ENCODE data around the gene BNIP3.

BNIP3 gene

GRCh38 chr10:131946880-131947279, 34.8 kb downstream of the BNIP3 start:
- no peaks in the 10 kb centered on the region for H3K9me3 ChIP-seq (ENCODE audit: insufficient read depth, low read depth, low read length)
- H3K27me3 ChIP-seq (ENCODE audit: insufficient read depth, low read length): no peaks in the 10 kb centered on the region
- peaks cover 89% of the 10 kb centered on the region for H3K36me3 ChIP-seq (ENCODE audit: insufficient read depth, low read depth, low read length)
- H3K9ac ChIP-seq (ENCODE audit: low read depth, low read length): no peak overlapping the region
- no peaks in the 10 kb centered on the region; the same call in 1 of the 2 replicates for H3K4me1 ChIP-seq (ENCODE audit: insufficient read depth, low read length)
- no peak overlapping the region for H3K4me3 ChIP-seq (ENCODE audit: low read length)
- no peak overlapping the region for H3K27ac ChIP-seq (ENCODE audit: low read length)

- Histone ChIP-seq H3K9ac (ENCODE audit: low read depth, low read length) (no peak overlapping the region), H3K36me3 (ENCODE audit: insufficient read depth, low read depth, low read length) (peaks cover 92% of the 10 kb centered on the region), H3K4me1 (ENCODE audit: insufficient read depth, low read length) (no peaks in the 10 kb centered on the region; the same call in 1 of the 2 replicates), H3K27ac (ENCODE audit: low read length) (no peak overlapping the region), H3K4me3 (ENCODE audit: low read length) (no peak overlapping the region), H3K27me3 (ENCODE audit: insufficient read depth, low read length) (no peaks in the 10 kb centered on the region), H3K9me3 (ENCODE audit: insufficient read depth, low read depth, low read length) (no peaks in the 10 kb centered on the region)
These were observed 35.4 kb downstream of the BNIP3 start for GRCh38 chr10:131946321-131946751.

GRCh38 chr10:131944976-131945695, 36.6 kb downstream of the BNIP3 start:
- no peak overlapping the region for H3K4me3 ChIP-seq (ENCODE audit: low read length)
- no peaks in the 10 kb centered on the region for H3K9me3 ChIP-seq (ENCODE audit: insufficient read depth, low read depth, low read length)
- no peaks in the 10 kb centered on the region for H3K27me3 ChIP-seq (ENCODE audit: insufficient read depth, low read length)
- H3K9ac ChIP-seq (ENCODE audit: low read depth, low read length): no peak overlapping the region
- no peak overlapping the region for H3K27ac ChIP-seq (ENCODE audit: low read length)
- H3K36me3 ChIP-seq (ENCODE audit: insufficient read depth, low read depth, low read length): peaks cover 93% of the 10 kb centered on the region
- no peaks in the 10 kb centered on the region; the same call in 1 of the 2 replicates for H3K4me1 ChIP-seq (ENCODE audit: insufficient read depth, low read length)

GRCh38 chr10:131944412-131944811, 37.3 kb downstream of the BNIP3 start:
- no peak overlapping the region for H3K9ac ChIP-seq (ENCODE audit: low read depth, low read length)
- H3K4me1 ChIP-seq (ENCODE audit: insufficient read depth, low read length): no peaks in the 10 kb centered on the region; the same call in 1 of the 2 replicates
- no peaks in the 10 kb centered on the region for H3K9me3 ChIP-seq (ENCODE audit: insufficient read depth, low read depth, low read length)
- H3K36me3 ChIP-seq (ENCODE audit: insufficient read depth, low read depth, low read length): peaks cover 91% of the 10 kb centered on the region
- no peaks in the 10 kb centered on the region for H3K27me3 ChIP-seq (ENCODE audit: insufficient read depth, low read length)
- H3K4me3 ChIP-seq (ENCODE audit: low read length): no peak overlapping the region
- no peak overlapping the region for H3K27ac ChIP-seq (ENCODE audit: low read length)

GRCh38 chr10:131943021-131943814, 38.5 kb downstream of the BNIP3 start:
- H3K4me1 ChIP-seq (ENCODE audit: insufficient read depth, low read length): no peaks in the 10 kb centered on the region; the same call in 1 of the 2 replicates
- no peak overlapping the region for H3K4me3 ChIP-seq (ENCODE audit: low read length)
- H3K27me3 ChIP-seq (ENCODE audit: insufficient read depth, low read length): no peaks in the 10 kb centered on the region
- no peak overlapping the region for H3K27ac ChIP-seq (ENCODE audit: low read length)
- H3K9me3 ChIP-seq (ENCODE audit: insufficient read depth, low read depth, low read length): no peaks in the 10 kb centered on the region
- H3K36me3 ChIP-seq (ENCODE audit: insufficient read depth, low read depth, low read length): peaks cover 86% of the 10 kb centered on the region
- no peak overlapping the region for H3K9ac ChIP-seq (ENCODE audit: low read depth, low read length)

- peaks cover 86% of the 10 kb centered on the region for H3K36me3 ChIP-seq (ENCODE audit: insufficient read depth, low read depth, low read length)
- no peak overlapping the region for H3K4me3 ChIP-seq (ENCODE audit: low read length)
These were observed 39.3 kb downstream of the BNIP3 start for GRCh38 chr10:131942455-131942854.

GRCh38 chr10:131938681-131939080, 43.0 kb downstream of the BNIP3 start:
- Histone ChIP-seq H3K9me3 (ENCODE audit: insufficient read depth, low read depth, low read length) (no peaks in the 10 kb centered on the region), H3K4me1 (ENCODE audit: insufficient read depth, low read length) (0 out of 2 replicates have a peak, but pooled peaks cover 2% of the 10 kb centered on the region), H3K27me3 (ENCODE audit: insufficient read depth, low read length) (no peaks in the 10 kb centered on the region), H3K4me3 (ENCODE audit: low read length) (no peak overlapping the region), H3K9ac (ENCODE audit: low read depth, low read length) (no peak overlapping the region), H3K36me3 (ENCODE audit: insufficient read depth, low read depth, low read length) (peaks cover 77% of the 10 kb centered on the region), H3K27ac (ENCODE audit: low read length) (no peak overlapping the region)

More at GRCh38 chr10:131942455-131942854, 39.3 kb downstream of the BNIP3 start:
- no peak overlapping the region for H3K9ac ChIP-seq (ENCODE audit: low read depth, low read length)
- no peaks in the 10 kb centered on the region for H3K27me3 ChIP-seq (ENCODE audit: insufficient read depth, low read length)
- no peaks in the 10 kb centered on the region for H3K4me1 ChIP-seq (ENCODE audit: insufficient read depth, low read length)
- no peaks in the 10 kb centered on the region for H3K9me3 ChIP-seq (ENCODE audit: insufficient read depth, low read depth, low read length)
- H3K27ac ChIP-seq (ENCODE audit: low read length): no peak overlapping the region

GRCh38 chr10:131937836-131938235, 43.9 kb downstream of the BNIP3 start:
- H3K27ac ChIP-seq (ENCODE audit: low read length): no peak overlapping the region
- no peak overlapping the region for H3K9ac ChIP-seq (ENCODE audit: low read depth, low read length)
- H3K36me3 ChIP-seq (ENCODE audit: insufficient read depth, low read depth, low read length): peaks cover 68% of the 10 kb centered on the region
- H3K4me1 ChIP-seq (ENCODE audit: insufficient read depth, low read length): 0 out of 2 replicates have a peak, but pooled peaks cover 2% of the 10 kb centered on the region
- H3K9me3 ChIP-seq (ENCODE audit: insufficient read depth, low read depth, low read length): no peaks in the 10 kb centered on the region
- H3K27me3 ChIP-seq (ENCODE audit: insufficient read depth, low read length): no peaks in the 10 kb centered on the region
- H3K4me3 ChIP-seq (ENCODE audit: low read length): no peak overlapping the region

- H3K27me3 ChIP-seq (ENCODE audit: insufficient read depth, low read length): no peaks in the 10 kb centered on the region
- no peak overlapping the region for H3K9ac ChIP-seq (ENCODE audit: low read depth, low read length)
- no peak overlapping the region for H3K27ac ChIP-seq (ENCODE audit: low read length)
- peaks cover 63% of the 10 kb centered on the region for H3K36me3 ChIP-seq (ENCODE audit: insufficient read depth, low read depth, low read length)
- H3K9me3 ChIP-seq (ENCODE audit: insufficient read depth, low read depth, low read length): no peaks in the 10 kb centered on the region
- H3K4me3 ChIP-seq (ENCODE audit: low read length): no peak overlapping the region
- H3K4me1 ChIP-seq (ENCODE audit: insufficient read depth, low read length): 0 out of 2 replicates have a peak, but pooled peaks cover 2% of the 10 kb centered on the region
These were observed 45.0 kb downstream of the BNIP3 start for GRCh38 chr10:131936736-131937135.

GRCh38 chr10:131936294-131936693, 45.4 kb downstream of the BNIP3 start:
- Histone ChIP-seq H3K27me3 (ENCODE audit: insufficient read depth, low read length) (no peaks in the 10 kb centered on the region), H3K36me3 (ENCODE audit: insufficient read depth, low read depth, low read length) (peaks cover 59% of the 10 kb centered on the region), H3K4me3 (ENCODE audit: low read length) (no peak overlapping the region), H3K4me1 (ENCODE audit: insufficient read depth, low read length) (0 out of 2 replicates have a peak, but pooled peaks cover 2% of the 10 kb centered on the region), H3K9me3 (ENCODE audit: insufficient read depth, low read depth, low read length) (no peaks in the 10 kb centered on the region), H3K27ac (ENCODE audit: low read length) (no peak overlapping the region), H3K9ac (ENCODE audit: low read depth, low read length) (no peak overlapping the region)

GRCh38 chr10:131935260-131935659, 46.5 kb downstream of the BNIP3 start:
- H3K4me3 ChIP-seq (ENCODE audit: low read length): no peak overlapping the region
- no peaks in the 10 kb centered on the region for H3K9me3 ChIP-seq (ENCODE audit: insufficient read depth, low read depth, low read length)
- peaks cover 11% of the 10 kb centered on the region; the same call in 1 of the 2 replicates for H3K4me1 ChIP-seq (ENCODE audit: insufficient read depth, low read length)
- H3K9ac ChIP-seq (ENCODE audit: low read depth, low read length): no peak overlapping the region
- H3K27ac ChIP-seq (ENCODE audit: low read length): no peak overlapping the region
- H3K27me3 ChIP-seq (ENCODE audit: insufficient read depth, low read length): no peaks in the 10 kb centered on the region
- peaks cover 49% of the 10 kb centered on the region for H3K36me3 ChIP-seq (ENCODE audit: insufficient read depth, low read depth, low read length)

Measured in iPS-20b (cell line).